GM23248 (cell line): ENCODE data around the gene YAF2. TPM values are rescaled to one million over a fixed set of nuclear protein-coding genes. Genes with fewer than 3 reads are reported as not detected.

ENCODE experiments used
- DNase-seq: peaks from one replicate; pipeline ENCODE4 v3.0.0-alpha.2; 2015
- H2AFZ ChIP-seq: fragments of 200-600 bp; sonication (generic); 2 replicates; pipeline ENCODE4 v1.6.1; 2016; ENCODE audit warnings: antibody characterized with exemption
- H3F3A ChIP-seq: fragments of 200-600 bp; sonication (generic); 2 replicates; pipeline ENCODE4 v1.6.1; 2016; ENCODE audit warnings: mild to moderate bottlenecking, antibody characterized with exemption, mixed run types; ENCODE audit not compliant: insufficient read depth
- H3K27ac ChIP-seq: fragments of 200-600 bp; sonication (generic); 2 replicates; pipeline ENCODE4 v1.5.1; 2016; ENCODE audit warnings: mild to moderate bottlenecking
- H3K27me3 ChIP-seq: fragments of 200-600 bp; sonication (generic); replicated peaks from 2 replicates; pipeline ENCODE4 v1.6.1; 2016; ENCODE audit warnings: mild to moderate bottlenecking; ENCODE audit not compliant: insufficient read depth
- H3K36me3 ChIP-seq: fragments of 200-600 bp; sonication (generic); 2 replicates; pipeline ENCODE4 v1.6.1; 2016; ENCODE audit warnings: low read depth, mild to moderate bottlenecking
- H3K4me1 ChIP-seq: fragments of 200-600 bp; sonication (generic); 2 replicates; pipeline ENCODE4 v1.6.1; 2016; ENCODE audit warnings: mild to moderate bottlenecking; ENCODE audit not compliant: insufficient read depth
- H3K4me2 ChIP-seq: fragments of 200-600 bp; sonication (generic); one replicate; pipeline ENCODE4 v1.6.1; 2016; ENCODE audit warnings: mild to moderate bottlenecking; ENCODE audit not compliant: unreplicated experiment
- H3K4me3 ChIP-seq: fragments of 200-600 bp; sonication (generic); 2 replicates; pipeline ENCODE4 v1.5.1; 2016; ENCODE audit warnings: mild to moderate bottlenecking
- H3K79me2 ChIP-seq: fragments of 200-600 bp; sonication (generic); 2 replicates; pipeline ENCODE4 v1.6.1; 2016; ENCODE audit warnings: mild to moderate bottlenecking; ENCODE audit not compliant: insufficient read depth
- H3K9ac ChIP-seq: fragments of 200-600 bp; sonication (generic); 2 replicates; pipeline ENCODE4 v1.6.1; 2016; ENCODE audit warnings: mild to moderate bottlenecking
- H3K9me2 ChIP-seq: fragments of 200-600 bp; sonication (generic); 2 replicates; pipeline ENCODE4 v1.6.1; 2016; ENCODE audit warnings: mixed run types, mild to moderate bottlenecking, moderate library complexity; ENCODE audit not compliant: insufficient read depth
- H3K9me3 ChIP-seq: fragments of 200-600 bp; sonication (generic); one replicate; pipeline ENCODE4 v1.6.1; 2017; ENCODE audit warnings: low read depth
- H4K20me1 ChIP-seq: fragments of 200-600 bp; sonication (generic); 2 replicates; pipeline ENCODE4 v1.6.0; 2016; ENCODE audit not compliant: insufficient read depth
- EZH2 ChIP-seq: fragments of 200-600 bp; sonication (generic); IDR thresholded peaks from 2 replicates; pipeline ENCODE4 v1.6.1; 2018; ENCODE audit warnings: antibody characterized with exemption, mild to moderate bottlenecking; ENCODE audit not compliant: insufficient read depth, poor library complexity, severe bottlenecking
- EZH2phosphoT487 ChIP-seq: fragments of 200-600 bp; sonication (generic); IDR thresholded peaks from 2 replicates; pipeline ENCODE4 v1.6.1; 2018; ENCODE audit warnings: antibody characterized with exemption, moderate library complexity, mild to moderate bottlenecking, low read depth; ENCODE audit not compliant: insufficient read depth
- WGBS, 2 experiments: methylation state at CpG; one replicate each; pipeline ENCODE4 v1.1.6; 2015 to 2017; ENCODE audit warnings: low lambda C conversion rate in 2 of 2, low coverage in 1 of 2; ENCODE audit errors: missing lambda C conversion rate in 2 of 2; 5-methylcytosine and 5-hydroxymethylcytosine counted together
- in situ Hi-C: fragments of 300-500 bp; cut with MboI; formaldehyde crosslinking; loops from 2 replicates; pipeline ENCODE4 v1.15.0; 2020
- polyA plus RNA-seq: library from polyadenylated mRNA; unstranded; fragments of >200 nt; fragmentation: Nextera tagmentation; extraction: Ambion mirVana; gene quantifications from 2 replicates; pipeline ENCODE4 v1.2.1, GENCODE V29; 2016
- total RNA-seq: library from RNA; depleted of rRNA; stranded (reverse); fragments of >200 nt; shearing (Covaris generic); gene quantifications from 2 replicates; pipeline ENCODE4 v1.2.3, GENCODE V29; 2014

The YAF2 gene
- total and polyA plus RNA-seq, 2 experiments from 2014 or later, result 17.0 to 21.0 TPM

DNA sequence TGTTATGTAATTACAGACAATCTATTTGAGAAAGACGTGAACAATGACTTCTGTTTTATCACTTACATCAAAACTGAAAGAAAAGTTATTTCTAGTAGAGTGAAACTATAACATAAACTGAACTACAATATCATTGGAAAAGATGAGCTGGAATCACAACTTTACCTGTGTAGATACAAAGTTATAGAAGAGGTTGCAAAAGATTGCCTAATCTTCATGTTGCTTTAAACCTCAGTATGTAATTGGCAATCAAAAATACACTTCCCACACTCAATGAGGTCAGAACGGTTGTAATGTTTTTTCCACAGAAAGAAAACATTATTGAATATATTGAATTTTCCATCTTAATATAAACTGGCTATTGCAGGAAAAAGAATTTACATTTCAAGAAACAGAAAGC lies 55.7 kb downstream of the YAF2 start:
- 93 to 96% methylated on average over 2 of the region's 2 CpGs for WGBS, 2 experiments
- Histone ChIP-seq H3K4me1 (no peaks in the 10 kb centered on the region), H3K36me3 (no peaks in the 10 kb centered on the region), H3K4me2 (no peak overlapping the region), H3K79me2 (peaks cover 63% of the 10 kb centered on the region), H3K27ac (no peak overlapping the region), H3F3A (no peaks in the 10 kb centered on the region), H3K9me2 (no peaks in the 10 kb centered on the region), H4K20me1 (no peaks in the 10 kb centered on the region), H3K27me3 (no peaks in the 10 kb centered on the region), H3K9ac (no peak overlapping the region), H3K9me3 (no peaks in the 10 kb centered on the region), H3K4me3 (no peak overlapping the region), H2AFZ (no peak overlapping the region)
- in situ Hi-C loops, result no loop called here
- no peak for DNase-seq
- TF ChIP-seq EZH2phosphoT487 (no peak), EZH2 (no peak)

DNA sequence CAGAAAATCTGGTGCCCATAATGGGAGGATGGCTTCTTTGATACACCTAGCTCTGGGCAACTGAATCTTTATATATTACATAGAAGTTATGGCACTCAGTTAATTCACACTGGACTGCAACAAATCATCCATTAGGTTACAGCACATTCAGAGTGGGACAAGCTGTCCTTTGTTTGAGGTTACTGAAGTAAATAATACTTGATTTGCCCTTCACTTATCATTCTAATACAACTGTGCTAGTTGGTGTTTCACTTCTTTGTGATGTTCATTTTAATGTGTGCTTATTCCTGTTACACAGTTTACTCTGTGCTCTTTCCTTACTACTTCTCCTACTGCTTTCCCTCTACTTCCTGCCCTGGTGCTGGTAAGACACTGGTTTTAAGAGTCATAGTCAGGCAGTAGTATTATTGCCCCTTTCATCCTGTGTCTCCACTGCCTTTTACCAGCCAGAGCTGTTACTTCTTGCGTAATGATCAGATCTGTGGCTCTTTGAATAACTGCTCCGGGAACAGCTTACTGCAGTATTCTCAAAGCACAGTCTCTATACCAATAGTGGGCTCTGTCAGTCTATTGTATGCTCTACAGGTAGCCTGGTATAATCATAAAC lies 57.0 kb downstream of the YAF2 start:
- peaks cover 74% of the 10 kb centered on the region for H3K79me2 ChIP-seq
- DNase-seq, result peak; percentile 36
- H3F3A ChIP-seq, result no peaks in the 10 kb centered on the region
- no peaks in the 10 kb centered on the region for H3K9me3 ChIP-seq
- in situ Hi-C loops, result no loop called here
- TF ChIP-seq EZH2 (no peak), EZH2phosphoT487 (no peak)
- H3K4me1 ChIP-seq, result no peaks in the 10 kb centered on the region
- no peaks in the 10 kb centered on the region for H3K9me2 ChIP-seq
- H3K9ac ChIP-seq, result no peak overlapping the region
- H2AFZ ChIP-seq, result no peak overlapping the region
- no peak overlapping the region for H3K27ac ChIP-seq
- WGBS, 2 experiments, result 98 to 100% methylated on average over 2 of the region's 2 CpGs
- no peaks in the 10 kb centered on the region for H3K36me3 ChIP-seq
- no peak overlapping the region for H3K4me2 ChIP-seq
- H4K20me1 ChIP-seq, result no peaks in the 10 kb centered on the region
- no peak overlapping the region for H3K4me3 ChIP-seq
- no peaks in the 10 kb centered on the region for H3K27me3 ChIP-seq

DNA sequence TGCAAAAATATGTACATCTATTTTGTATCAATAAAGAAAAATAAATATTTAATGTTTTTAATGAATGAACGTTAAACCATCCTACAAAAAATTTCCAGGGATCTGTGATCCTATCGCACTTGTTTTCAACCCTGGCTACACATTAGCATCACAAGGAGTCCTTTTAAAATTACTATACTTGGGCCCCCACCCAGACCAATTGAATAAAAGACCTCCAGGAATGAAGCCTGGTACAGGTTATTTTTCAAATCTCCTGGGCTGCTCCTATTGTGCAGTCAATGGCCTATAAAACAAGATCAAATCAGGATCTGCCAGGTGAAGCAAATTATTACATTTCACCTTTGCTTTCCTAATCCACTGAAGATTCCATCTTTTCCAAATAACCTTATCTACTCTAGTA lies 59.9 kb downstream of the YAF2 start:
- 93 to 97% methylated on average over 2 of the region's 2 CpGs for WGBS, 2 experiments
- in situ Hi-C loops, result no loop called here

DNA sequence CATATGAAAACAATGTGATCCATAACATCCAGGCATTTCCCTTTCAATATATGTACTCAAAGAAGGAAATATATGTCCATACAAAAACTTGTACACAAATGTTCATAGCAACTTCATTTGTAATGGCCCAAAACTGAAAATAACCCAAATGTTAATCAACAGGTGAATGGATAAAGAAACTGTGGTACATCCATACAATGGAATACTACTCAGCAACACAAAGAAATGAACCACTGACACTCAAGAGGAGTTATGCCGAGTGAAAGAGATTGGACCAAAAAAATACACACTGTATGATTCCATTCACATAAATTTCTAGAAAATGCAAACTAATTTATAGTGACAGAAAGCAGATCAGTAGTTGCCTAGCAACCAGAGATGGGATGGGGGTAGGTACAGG lies 63.1 kb downstream of the YAF2 start:
- Histone ChIP-seq H2AFZ (no peak overlapping the region), H3K27ac (no peak overlapping the region), H3K36me3 (no peaks in the 10 kb centered on the region), H3K9me3 (no peaks in the 10 kb centered on the region), H3F3A (peaks cover 5% of the 10 kb centered on the region; the same call in 1 of the 2 replicates), H4K20me1 (no peaks in the 10 kb centered on the region), H3K4me3 (no peak overlapping the region), H3K79me2 (peaks cover 80% of the 10 kb centered on the region), H3K27me3 (no peaks in the 10 kb centered on the region), H3K4me1 (no peaks in the 10 kb centered on the region), H3K9ac (no peak overlapping the region), H3K9me2 (no peaks in the 10 kb centered on the region), H3K4me2 (no peak overlapping the region)
- WGBS, 2 experiments, result 94 to 100% methylated on average over 1 of the region's 1 CpG
- TF ChIP-seq EZH2 (no peak), EZH2phosphoT487 (no peak)
- no peak for DNase-seq
- in situ Hi-C loops, result no loop called here

More for the DNA sequence above, 59.9 kb downstream of the YAF2 start:
- H3K27ac ChIP-seq, result no peak overlapping the region
- H3K9ac ChIP-seq, result no peak overlapping the region
- no peak for DNase-seq
- no peaks in the 10 kb centered on the region for H4K20me1 ChIP-seq
- H3K4me3 ChIP-seq, result no peak overlapping the region
- H3K79me2 ChIP-seq, result peaks cover 70% of the 10 kb centered on the region
- peaks cover 5% of the 10 kb centered on the region; the same call in 1 of the 2 replicates for H3F3A ChIP-seq
- no peak overlapping the region for H2AFZ ChIP-seq
- no peak for TF ChIP-seq EZH2
- TF ChIP-seq EZH2phosphoT487, result no peak
- no peaks in the 10 kb centered on the region for H3K9me3 ChIP-seq
- no peaks in the 10 kb centered on the region for H3K27me3 ChIP-seq
- H3K36me3 ChIP-seq, result no peaks in the 10 kb centered on the region
- no peaks in the 10 kb centered on the region for H3K4me1 ChIP-seq
- H3K9me2 ChIP-seq, result no peaks in the 10 kb centered on the region
- H3K4me2 ChIP-seq, result no peak overlapping the region

DNA sequence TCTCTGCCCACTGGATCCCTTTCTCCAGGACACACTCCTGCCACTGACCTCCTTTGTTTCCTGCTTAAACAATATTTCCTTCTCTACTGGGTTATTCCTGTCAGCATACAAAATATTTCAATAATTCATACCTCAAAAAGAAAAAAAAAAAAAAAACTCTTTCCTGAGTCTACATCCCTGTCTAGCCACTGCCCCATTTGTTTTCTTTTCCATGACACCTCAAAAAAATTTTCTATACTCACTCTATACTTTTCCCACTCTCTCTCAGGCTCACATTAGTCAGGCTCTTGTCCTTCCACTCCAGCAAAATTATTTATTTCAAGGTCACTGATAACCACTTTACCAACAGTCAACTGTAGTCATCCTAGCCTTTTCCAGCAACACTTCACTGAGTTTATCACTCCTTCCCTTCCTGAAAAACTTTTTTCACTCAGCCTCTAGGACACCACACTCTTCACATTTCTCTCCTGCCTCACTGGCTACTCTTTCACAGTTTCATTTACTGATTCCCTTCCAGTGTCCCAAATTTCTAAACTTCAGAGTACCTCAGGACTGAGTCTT lies 64.0 kb downstream of the YAF2 start:
- no peak for DNase-seq
- Histone ChIP-seq H3K79me2 (peaks cover 81% of the 10 kb centered on the region), H3K4me3 (no peak overlapping the region), H3K27ac (no peak overlapping the region), H3K9ac (no peak overlapping the region), H2AFZ (no peak overlapping the region), H3K36me3 (no peaks in the 10 kb centered on the region), H3K9me3 (no peaks in the 10 kb centered on the region), H3K9me2 (no peaks in the 10 kb centered on the region), H4K20me1 (no peaks in the 10 kb centered on the region), H3K4me1 (no peaks in the 10 kb centered on the region), H3F3A (peaks cover 5% of the 10 kb centered on the region; the same call in 1 of the 2 replicates), H3K4me2 (no peak overlapping the region), H3K27me3 (no peaks in the 10 kb centered on the region)
- no peak for TF ChIP-seq EZH2
- no peak for TF ChIP-seq EZH2phosphoT487
- in situ Hi-C loops, result no loop called here
